GM19035 (cell line): ENCODE measurements around the gene MZF1.

Experiments used
- ATAC-seq: cut with Tn5 transposase; IDR thresholded peaks from one replicate; pipeline ENCODE4 v1.9.1; 2021; ENCODE audit not compliant: unreplicated experiment

The MZF1 gene

GRCh38 chr19:58570770-58571574 is 2.2 kb downstream of the MZF1 start:
- ATAC-seq = no peak

DNA sequence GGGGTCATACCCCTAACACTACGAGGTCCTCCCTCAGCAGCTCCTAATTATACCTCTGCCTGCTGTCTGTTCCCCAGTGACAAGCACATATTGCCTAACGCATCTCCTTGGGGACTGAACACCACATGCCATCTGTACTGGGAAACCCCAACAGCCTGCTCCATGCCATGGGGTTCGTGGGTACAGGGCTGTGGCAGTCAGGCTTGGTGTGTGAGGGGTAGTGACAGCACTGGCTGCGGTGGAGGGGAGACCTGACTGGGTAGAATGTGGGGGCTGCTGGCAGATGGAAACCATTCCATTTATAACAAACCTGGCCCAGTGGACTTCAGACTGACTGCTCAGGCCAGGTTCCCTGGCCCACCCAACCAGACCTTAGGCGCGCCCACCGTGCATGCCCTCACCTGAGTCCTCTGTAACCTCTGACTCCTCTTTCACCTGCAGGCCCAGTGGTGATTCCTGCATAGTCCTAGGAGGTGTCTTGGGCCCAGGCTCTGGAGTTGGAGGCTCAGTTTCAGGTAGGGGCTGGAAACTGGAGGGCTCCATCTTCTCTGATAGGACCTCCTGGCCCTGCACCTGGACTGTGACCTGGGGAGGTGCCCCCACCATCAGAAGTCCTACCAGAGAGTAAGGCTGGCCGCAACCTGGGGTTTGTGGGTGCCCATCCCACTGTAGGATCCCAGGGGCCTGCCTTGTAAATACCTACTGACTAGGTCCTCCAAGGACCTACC is 3.0 kb downstream of the MZF1 start:
- no peak for ATAC-seq

DNA sequence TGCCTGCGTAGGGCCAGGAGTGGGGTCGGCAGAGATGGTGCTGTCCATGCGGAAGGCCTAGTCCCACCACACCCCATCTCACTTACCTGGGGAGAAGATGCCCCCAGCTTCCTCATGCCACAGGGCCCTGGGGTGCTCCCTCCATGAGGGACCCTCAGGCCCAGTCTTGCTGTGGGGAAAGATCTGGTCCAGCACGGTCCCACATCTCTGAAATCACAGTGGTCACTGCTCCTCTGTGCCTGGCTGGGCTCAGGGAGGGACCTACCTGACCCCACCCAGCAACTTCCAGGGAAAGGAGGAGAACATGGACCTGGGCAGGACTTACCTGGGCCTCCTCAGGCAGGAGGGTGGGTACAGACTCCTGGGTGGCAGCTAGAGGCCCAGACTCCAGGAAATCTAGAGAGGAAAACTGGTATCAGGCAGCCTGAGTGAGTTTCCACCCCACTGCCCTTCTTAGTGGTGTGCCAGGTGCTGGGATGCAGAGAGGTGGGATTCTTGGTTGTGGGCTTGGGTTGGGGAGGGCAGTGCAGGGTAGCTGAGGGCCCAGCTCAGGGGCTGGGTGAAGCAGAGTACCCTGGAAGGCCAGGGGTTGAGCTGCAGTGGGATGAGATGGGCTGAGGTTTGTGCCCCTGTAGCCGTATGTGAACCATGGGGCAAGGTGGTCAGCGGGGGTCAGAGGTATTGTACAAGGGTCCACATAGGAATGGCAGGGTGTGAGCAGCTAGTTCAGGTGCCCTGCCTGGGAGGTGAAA is 3.8 kb downstream of the MZF1 start:
- ATAC-seq = no peak

DNA sequence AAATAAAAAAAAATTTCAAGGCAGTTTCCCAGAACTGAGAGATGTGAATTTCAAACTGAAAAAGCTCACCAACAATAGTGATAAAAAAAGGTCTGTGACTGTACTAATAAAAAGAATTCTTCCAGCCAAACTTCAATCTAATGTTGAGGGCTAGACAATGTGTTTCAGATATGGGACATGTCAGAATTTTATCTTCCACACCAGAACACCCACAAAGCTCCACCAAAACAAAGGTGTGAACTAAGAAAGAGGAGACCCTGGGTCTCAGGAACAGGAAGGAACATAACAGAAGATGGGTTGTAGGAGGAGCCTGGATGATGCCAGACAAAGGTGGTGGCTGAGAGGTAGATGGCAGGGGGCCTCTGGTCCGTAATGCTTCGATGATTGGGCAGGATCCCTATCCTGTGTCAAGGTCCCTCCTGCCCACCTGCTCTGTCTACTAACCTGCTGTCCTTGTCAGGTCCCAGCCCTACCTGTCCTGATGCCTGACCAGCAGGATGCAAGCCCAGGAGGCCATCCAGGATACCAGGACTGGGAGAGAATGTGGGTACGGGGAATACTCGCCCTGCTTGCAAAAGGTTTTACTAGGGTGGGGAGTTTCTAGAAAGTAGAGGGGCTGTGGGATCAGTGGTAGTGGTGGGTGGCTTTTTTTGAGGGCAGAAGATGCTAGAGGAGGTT is 4.5 kb downstream of the MZF1 start:
- no peak for ATAC-seq

GRCh38 chr19:58566989-58567388 is 6.1 kb downstream of the MZF1 start:
- ATAC-seq = no peak

DNA sequence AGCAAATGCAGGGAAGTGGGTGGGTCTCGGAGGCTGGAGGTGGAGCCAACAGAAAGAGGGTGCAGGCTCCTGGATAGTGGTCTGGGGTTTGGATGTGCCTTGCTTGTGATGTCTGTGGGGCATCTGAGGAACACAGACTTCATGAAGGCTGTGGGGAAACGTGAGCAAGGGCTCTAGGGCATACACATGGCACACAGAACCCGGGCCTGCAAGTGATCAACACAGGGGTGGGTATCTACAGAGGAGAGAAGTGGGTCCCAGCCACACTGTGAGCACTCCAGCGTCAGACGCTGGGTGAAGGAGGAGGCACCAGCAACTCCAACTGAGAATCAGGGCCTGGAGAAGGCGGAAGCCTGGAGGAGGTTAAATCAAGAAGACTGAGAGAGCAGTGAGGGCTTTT is 9.3 kb downstream of the MZF1 start:
- ATAC-seq = no peak

DNA sequence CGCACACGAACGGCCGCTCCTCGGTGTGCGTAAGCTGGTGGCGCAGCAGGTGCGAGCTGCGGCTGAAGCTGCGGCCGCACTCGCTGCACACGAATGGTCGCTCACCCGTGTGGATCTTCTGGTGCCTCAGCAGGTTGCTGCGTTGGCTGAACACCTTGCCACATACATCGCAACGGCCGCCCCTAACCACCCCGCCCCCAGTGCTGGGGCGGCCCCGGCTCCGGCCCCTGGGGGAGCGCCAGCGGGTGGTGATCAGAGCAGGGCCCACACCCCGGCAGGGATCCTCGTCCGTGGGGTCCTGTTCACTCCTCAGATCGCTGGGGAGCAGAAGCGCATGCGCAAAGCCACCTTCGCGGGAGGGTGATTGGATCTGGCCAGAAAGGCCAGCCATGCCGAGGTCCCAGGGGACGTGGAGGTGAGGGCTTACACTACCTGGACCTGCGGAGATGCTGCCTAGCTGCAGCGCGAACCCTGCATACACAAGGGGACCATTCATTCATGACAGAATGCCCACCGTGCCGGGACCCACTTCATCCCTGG is 10.0 kb downstream of the MZF1 start:
- no peak for ATAC-seq

GRCh38 chr19:58562122-58563033 is 10.8 kb downstream of the MZF1 start:
- no peak for ATAC-seq

DNA sequence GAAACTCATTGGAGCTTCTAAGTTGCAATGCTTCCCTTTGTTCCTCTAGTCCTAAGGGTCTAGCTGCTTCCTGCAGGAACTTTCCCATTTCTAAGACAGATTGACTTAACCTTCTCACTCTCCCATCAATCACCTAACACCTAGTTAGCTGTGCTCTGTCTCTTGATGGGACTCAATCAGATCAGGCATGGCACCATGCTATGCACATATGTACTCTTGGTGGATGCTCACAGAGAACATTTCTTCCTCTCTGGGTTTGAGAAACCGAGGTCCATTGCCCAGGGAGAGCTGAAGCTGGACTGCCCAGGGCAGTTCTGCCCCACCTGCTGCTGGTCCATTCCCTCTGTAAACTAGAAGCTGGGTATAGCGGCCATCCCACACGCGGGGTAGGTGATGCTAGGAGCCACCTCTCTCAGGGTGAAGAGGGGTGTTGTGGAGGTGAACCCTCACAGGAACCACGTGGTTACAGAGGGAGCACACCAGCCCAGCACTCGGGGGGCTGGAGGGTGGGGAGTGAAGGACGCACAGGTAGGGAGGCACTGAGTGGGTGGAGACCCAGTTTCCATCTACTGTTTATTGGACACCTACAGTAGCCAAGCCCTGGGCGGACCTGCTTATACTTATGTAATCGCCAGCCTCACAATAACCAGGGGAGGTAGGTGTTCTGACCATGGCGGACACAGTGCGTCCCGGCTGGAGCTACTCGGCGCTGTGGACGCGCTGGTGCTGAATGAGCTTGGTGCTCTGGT is 11.6 kb downstream of the MZF1 start:
- ATAC-seq = no peak

DNA sequence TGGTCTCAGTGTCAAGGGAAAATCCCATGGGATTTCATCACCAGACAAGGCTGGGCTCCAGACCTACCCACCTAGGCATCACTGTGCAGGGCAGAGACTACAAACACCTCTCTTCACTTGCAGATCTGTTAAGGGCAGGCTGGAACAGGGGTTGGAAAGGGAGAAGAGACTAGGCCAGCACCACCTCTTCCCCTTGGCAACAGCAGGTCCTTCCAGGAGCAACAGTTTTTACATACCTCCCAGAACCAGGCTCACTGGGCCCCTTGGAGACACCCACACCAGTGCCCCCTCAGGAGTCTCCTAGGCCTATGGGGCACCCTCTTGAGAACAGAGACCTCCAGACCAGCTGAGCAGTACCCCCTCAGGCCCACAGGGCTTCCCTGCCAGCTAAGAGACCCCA is 12.2 kb downstream of the MZF1 start:
- ATAC-seq = no peak

DNA sequence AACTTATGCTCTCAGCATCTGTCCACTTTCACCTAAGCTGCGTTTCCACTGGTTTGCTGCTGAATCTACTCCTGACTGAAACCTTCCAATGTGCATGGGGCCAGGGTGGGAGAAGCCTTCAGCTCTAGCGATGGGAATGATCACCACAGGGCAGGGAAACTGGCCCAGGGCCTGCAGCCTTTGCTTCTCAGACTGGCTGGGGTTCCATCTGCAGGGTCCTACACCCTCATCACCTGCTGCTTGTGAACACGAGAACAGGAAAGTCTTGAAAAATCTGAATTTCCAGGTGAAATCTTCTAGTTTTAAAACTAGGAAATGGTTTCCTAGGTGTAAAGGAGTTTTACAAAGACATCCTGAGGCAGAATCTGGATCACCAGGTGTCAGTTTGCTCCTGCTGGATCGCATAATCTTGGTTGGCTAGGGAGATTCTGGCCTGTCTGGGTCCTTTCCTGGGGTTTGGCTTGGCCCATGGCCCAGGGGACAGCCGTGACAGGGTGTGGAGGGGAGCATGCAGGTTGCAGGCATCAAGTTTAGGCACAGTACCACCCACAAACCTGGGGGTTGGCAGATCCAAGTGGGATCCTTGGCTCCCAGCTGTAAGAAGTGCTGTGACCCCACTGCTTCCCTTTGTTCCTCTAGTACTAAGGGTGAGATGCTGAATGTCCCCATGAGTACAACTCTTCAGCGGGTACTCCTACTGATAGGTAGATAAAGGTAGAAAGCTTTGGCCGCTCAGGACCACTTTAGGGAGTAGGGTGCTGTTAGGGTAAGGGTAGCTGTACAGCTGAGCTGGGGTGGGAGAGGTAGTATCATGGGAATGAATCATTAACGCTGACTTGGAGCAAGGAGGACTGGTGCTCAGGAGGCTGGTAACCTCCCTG is 12.9 kb downstream of the MZF1 start:
- ATAC-seq = no peak

GRCh38 chr19:58559275-58560006 is 13.7 kb downstream of the MZF1 start:
- no peak for ATAC-seq

DNA sequence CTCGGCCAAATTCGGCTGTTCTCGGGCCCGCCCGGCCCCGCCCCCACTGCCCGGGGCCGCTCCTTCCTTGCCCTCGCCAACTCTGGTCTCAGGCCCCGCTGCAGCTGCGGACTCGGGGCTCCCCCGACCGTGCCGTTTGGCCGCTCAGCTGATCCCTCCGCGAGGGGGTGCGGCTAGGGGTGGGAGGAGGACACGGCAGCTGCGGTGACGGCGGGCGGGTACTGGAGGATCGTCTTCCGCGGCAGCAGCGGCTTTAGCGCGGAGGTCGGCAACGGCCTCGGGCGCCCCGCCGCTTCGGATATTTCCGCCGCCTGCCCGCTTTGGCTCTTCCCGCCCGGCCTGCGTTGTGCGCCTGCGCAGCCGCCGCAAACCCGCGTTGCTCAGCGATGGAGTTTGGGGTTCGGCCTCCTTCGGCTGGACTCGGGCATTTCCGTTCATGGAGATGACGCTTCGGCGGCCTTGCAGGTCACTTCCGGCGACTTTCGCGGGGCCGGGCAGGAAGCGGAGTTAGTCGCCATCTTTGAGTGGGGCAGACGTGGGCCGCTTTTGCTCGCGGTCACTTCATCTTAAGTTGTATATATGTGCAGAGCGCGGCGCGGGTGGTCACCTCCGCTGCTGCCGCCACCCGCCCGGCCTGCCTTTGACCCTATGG is 14.4 kb downstream of the MZF1 start:
- ATAC-seq = peak; percentile 57

DNA sequence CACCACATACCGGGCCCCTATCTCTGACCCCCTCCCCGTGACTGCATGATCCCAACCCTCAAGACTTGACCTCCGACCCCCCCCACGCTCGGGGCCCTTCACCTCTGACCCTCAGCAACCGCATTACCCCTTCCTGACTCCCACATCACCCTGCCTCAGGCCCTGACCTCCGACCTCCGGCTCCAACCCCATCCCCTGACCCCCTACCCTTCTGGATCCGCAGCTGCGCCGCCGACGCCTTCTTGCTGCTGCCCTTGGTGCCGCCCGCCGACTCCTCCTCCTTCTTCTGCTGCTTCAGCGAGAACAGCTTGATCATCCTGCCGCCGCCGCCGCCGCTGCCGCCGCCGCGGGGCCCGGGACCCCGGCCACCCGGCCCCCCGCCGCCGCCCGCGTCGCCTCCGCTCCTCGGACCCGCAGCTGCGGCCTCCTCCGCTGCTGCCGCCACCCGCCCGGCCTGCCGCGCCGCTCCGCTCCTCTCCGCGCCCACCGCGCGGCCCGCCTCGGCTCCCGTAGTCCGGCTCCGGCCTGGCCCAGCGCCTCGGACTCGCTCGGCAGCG is 15.0 kb downstream of the MZF1 start, which contains the start of gene UBE2M:
Gene UBE2M, minus strand, starts transcription at position 546 of the 557 bp plus-strand sequence. Its CDS starts 230 bp downstream, at position 316.
- ATAC-seq = peak; percentile 2

DNA sequence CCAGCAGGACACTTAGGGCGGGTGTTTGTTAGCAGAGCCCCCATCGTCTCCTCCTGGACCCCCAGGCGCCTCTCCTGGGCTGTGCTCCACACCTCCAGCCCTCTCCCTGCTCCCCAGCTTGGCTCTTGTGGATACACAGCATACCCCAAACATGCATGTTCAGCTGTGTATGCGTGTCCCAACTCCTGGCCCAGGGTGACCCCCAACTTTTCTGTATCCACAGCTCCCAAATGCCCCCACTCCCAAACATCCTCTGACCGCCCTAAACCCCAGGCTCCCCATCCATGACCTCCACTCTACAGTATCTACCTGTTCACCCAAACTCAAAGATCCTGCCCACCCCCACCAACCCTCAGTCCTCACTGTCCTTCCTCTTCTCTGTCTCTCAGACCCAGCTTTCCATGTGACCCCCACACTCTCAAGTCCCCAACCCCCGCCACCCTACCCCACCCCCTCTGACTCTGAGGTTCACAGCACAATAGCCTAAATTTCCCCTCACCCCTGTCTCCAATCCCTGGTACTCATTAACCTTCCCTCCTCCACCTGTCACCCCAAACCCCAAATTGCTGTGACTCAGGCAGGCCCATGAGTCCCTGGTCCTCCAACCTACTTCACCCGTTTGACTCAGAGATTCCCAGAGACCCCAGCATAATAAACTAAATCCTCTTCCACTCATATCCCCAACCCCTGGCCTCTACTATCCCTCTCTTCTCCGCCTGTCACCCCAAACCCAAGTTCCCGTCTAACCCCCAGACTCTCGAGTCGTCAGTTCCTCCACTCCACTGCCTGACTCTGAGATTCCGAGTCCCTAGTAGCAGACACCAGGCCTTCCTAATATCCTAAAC is 15.7 kb downstream of the MZF1 start:
- no peak for ATAC-seq
